Panc1 (cell line): ENCODE results near the gene GPR157.

ENCODE experiments used
- CTCF ChIP-seq: fragments of 450-650 bp; IDR thresholded peaks from 2 replicates; pipeline ENCODE4 v1.5.1; 2017; ENCODE audit warnings: mild to moderate bottlenecking
- POLR2AphosphoS5 ChIP-seq: IDR thresholded peaks from 2 replicates; pipeline ENCODE4 v1.6.1; 2012; ENCODE audit warnings: mild to moderate bottlenecking, low read depth, low read length, moderate library complexity
- TCF7L2 ChIP-seq: IDR thresholded peaks from 2 replicates; pipeline ENCODE4 v1.6.1; 2011; ENCODE audit warnings: mild to moderate bottlenecking, low read depth, low read length, inconsistent platforms
- TF ChIP-seq, protein P1 (sequence below), 2 experiments: IDR thresholded peaks; 2 replicates each; pipeline ENCODE4 v1.6.1; 2011 to 2012; ENCODE audit warnings: low read depth in 2 of 2, control low read depth in 1 of 2, low read length in 1 of 2, mild to moderate bottlenecking in 1 of 2, moderate library complexity in 1 of 2; ENCODE audit not compliant: insufficient read depth in 1 of 2

GRCh38 chr1:9093091-9093490 lies 35.8 kb downstream of the GPR157 start:
- TF ChIP-seq CTCF: no peak
- TF ChIP-seq, protein P1, sequence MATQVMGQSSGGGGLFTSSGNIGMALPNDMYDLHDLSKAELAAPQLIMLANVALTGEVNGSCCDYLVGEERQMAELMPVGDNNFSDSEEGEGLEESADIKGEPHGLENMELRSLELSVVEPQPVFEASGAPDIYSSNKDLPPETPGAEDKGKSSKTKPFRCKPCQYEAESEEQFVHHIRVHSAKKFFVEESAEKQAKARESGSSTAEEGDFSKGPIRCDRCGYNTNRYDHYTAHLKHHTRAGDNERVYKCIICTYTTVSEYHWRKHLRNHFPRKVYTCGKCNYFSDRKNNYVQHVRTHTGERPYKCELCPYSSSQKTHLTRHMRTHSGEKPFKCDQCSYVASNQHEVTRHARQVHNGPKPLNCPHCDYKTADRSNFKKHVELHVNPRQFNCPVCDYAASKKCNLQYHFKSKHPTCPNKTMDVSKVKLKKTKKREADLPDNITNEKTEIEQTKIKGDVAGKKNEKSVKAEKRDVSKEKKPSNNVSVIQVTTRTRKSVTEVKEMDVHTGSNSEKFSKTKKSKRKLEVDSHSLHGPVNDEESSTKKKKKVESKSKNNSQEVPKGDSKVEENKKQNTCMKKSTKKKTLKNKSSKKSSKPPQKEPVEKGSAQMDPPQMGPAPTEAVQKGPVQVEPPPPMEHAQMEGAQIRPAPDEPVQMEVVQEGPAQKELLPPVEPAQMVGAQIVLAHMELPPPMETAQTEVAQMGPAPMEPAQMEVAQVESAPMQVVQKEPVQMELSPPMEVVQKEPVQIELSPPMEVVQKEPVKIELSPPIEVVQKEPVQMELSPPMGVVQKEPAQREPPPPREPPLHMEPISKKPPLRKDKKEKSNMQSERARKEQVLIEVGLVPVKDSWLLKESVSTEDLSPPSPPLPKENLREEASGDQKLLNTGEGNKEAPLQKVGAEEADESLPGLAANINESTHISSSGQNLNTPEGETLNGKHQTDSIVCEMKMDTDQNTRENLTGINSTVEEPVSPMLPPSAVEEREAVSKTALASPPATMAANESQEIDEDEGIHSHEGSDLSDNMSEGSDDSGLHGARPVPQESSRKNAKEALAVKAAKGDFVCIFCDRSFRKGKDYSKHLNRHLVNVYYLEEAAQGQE (IDR thresholded peaks at IDR 0.05; ENCODE audit: insufficient read depth in 1 of 2, low read depth in 2 of 2, low read length in 1 of 2): no peak
- no peak for TF ChIP-seq POLR2AphosphoS5
- no peak for TF ChIP-seq TCF7L2
